ENCODE results near the gene PIP5K1A.
"Not testable (repeated sequence)": the region's sequence is repeated elsewhere in the genome, so short reads cannot be mapped to it uniquely, and the experiment has no call there.

Gene PIP5K1A

DNA sequence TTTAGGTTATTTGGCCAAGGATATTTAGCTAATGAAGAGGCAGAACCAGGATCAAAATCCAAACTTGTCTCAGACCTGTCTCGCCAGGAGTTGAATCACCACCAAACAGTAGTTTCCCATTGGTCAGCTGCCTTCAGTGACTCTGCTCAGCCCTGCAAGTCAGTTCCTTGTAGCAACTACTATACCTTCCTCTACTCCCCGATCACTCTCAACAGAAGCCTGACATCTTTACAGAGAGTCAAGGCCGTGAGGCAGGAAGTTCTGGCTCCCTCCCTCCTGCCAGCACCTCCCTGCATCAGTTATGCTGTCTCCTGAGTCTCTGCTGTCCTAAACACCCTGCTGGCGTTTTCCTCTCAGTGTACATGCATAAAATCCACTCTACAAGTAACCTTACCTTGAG is 69.4 kb downstream of the PIP5K1A start:
- DNase-seq (ENCODE audit: low spot score): no peak
- in situ Hi-C loops (cut with MboI; ENCODE audit: low sequenced_read_pairs, unreplicated experiment): no loop called here
- no peak for TF ChIP-seq CTCF (IDR thresholded peaks at IDR 0.05; ENCODE audit: borderline replicate concordance, control extremely low read depth, extremely low read depth, insufficient read depth, missing control alignments)

GRCh38 chr1:151273924-151274466 is 75.6 kb downstream of the PIP5K1A start:
- no peak for TF ChIP-seq CTCF (IDR thresholded peaks at IDR 0.05; ENCODE audit: borderline replicate concordance, control extremely low read depth, extremely low read depth, insufficient read depth, missing control alignments)
- in situ Hi-C loops (cut with MboI; ENCODE audit: low sequenced_read_pairs, unreplicated experiment): no loop called here
- DNase-seq (ENCODE audit: low spot score): no peak

DNA sequence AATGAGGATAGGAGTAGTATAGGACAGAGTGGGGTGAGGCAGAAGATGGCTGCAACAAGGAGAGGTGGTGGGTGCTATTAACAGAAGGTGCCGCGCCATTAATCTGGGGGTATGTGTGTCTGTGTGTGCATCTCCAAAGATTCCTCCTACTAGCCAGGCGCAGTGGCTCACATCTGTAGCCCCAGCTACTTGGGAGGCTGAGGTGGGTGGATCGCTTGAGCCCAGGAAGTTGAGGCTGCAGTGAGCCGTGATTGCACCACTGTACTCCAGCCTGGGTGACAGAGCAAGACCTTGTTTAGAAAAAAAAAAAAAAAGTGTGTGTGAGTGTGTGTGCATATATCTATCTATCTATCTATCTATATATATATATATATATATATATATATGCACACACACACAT is 77.0 kb downstream of the PIP5K1A start:
- DNase-seq (ENCODE audit: low spot score); in situ Hi-C loops (cut with MboI; ENCODE audit: low sequenced_read_pairs, unreplicated experiment): not testable (repeated sequence)

DNA sequence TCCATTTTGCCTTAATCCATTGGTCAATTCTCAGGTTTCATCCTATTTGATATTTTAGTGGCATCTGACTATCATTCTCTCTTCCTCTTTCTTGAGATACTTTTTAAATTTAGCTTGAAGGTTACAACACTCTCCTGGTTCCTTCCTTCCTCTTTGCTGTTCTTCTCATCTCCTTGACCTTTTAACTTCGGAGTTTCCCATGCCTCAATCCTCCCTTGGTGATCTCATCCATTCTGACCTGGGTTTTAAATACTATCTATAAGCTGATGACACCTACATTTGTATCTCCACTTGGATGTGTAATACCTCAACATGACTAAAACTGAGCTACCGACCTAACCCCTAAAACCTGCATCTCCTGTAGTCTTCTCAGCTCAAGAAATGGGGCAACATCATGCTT is 78.9 kb downstream of the PIP5K1A start:
- in situ Hi-C loops (cut with MboI; ENCODE audit: low sequenced_read_pairs, unreplicated experiment): no loop called here
- TF ChIP-seq CTCF (IDR thresholded peaks at IDR 0.05; ENCODE audit: borderline replicate concordance, control extremely low read depth, extremely low read depth, insufficient read depth, missing control alignments): no peak
- peak; percentile 54 for DNase-seq (ENCODE audit: low spot score)

DNA sequence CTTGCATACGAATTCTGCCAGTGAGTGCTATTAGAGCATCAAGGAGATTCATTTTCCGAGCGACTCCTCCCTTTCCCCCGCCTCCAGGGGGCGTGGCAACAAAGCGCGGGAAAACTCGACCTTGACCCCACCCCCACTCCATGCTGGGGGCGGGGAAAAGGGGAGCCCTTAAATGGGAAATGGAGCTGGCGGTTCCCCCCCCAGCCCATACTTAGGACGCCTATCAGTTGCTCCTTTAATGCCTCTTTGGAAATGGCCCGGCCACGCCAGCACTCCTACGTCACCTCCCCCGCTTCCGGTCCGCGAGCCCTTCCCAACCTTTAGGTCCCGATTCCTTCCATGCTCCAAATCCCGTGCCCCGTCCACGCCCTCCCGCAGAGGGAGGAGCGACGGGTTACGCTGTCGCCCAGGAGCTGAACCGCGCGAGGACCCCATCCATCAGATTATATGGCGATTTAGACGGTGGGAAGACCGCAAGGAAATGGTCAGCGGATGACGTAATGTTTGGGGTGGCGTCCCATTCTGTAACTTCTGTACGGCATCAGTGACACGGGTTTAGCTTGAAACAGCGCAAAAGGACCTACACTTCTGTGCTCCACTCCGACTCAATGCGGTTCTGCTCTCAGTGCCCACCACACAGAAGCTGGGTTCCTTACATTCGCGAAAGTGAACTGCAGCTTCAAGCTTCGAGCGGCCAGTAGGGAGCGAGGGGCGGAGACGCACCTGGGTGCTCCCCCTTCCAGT is 83.0 kb downstream of the PIP5K1A start:
- TF ChIP-seq CTCF (IDR thresholded peaks at IDR 0.05; ENCODE audit: borderline replicate concordance, control extremely low read depth, extremely low read depth, insufficient read depth, missing control alignments): peak; percentile 32
- DNase-seq (ENCODE audit: low spot score): peak; percentile 93
- in situ Hi-C loops (cut with MboI; ENCODE audit: low sequenced_read_pairs, unreplicated experiment): no loop called here

DNA sequence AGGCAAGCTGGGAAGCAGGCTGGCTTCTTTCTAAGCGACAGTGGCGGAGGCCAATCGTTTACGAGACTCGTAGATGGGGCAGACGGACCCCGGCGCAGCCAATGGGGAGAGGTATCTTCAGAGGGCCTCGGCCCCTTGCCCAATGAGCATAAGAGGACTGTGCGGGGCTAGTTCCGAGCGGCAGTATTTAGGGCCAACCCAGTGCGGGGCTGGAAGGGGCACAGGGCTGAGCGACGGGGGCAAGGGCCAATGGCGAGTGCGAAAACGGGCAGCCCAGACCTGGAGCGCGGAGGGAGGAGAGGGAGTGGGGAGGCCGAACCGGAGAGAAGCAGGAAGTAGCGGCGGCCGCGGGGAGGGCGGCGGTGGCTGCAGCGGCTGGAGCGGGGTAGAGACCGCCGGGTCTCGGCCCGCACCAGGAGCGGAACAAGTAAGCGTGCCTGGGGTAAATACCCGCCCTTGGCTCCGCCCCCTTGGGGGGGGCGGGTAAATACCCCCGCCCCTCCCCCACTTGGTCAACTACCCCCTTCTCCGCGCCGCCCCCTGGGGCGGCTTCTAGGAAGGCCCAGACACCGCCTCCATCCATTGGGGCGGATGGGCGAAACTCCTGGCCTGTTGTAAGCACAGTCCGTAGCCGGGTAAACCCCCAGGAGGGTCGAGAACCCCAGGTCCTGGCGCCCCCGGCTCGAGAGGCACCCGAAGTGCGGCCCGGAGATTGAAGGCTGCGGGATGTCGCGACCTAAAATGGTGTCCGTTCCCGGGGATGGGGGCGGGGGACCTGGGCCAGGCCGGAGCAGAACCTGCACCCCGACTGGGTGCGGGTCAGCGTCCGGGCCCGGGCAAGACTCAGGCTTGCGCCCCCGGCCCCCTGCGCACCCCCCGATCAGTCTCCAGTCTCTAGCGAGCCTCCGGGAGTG is 83.9 kb downstream of the PIP5K1A start, which contains the start of gene ZNF687:
ZNF687 (plus strand) TSS at position 331 of the 914 bp plus-strand sequence. CDS start 3,993 bp downstream, outside the sequence.
- TF ChIP-seq CTCF (IDR thresholded peaks at IDR 0.05; ENCODE audit: borderline replicate concordance, control extremely low read depth, extremely low read depth, insufficient read depth, missing control alignments): no peak
- peak; percentile 98 for DNase-seq (ENCODE audit: low spot score)
- in situ Hi-C loops (cut with MboI; ENCODE audit: low sequenced_read_pairs, unreplicated experiment): no loop called here

All from GM13976 (cell line).